Mesenchymal stem cell (in vitro differentiated cells and primary cell): Measurements from ENCODE around the gene MAPK13.
A peak's percentile ranks its signal among the peaks of the same experiment; 100 is the strongest.

ENCODE experiments used
- DNase-seq: peaks from one replicate; pipeline ENCODE4 v3.0.0-alpha.2; 2013
- H2AFZ ChIP-seq: one replicate; pipeline ENCODE4 v1.6.1; 2013; ENCODE audit warnings: low read depth, mild to moderate bottlenecking, control low read depth, inconsistent platforms, low read length, moderate library complexity
- H2AK5ac ChIP-seq: 2 replicates; pipeline ENCODE4 v1.6.1; 2013; ENCODE audit warnings: low read length, moderate library complexity, mild to moderate bottlenecking, inconsistent platforms; ENCODE audit not compliant: severe bottlenecking
- H2BK120ac ChIP-seq: one replicate; pipeline ENCODE4 v1.6.1; 2013; ENCODE audit warnings: low read depth, mild to moderate bottlenecking, inconsistent platforms, low read length, moderate library complexity
- H2BK12ac ChIP-seq, 2 experiments: one replicate each; pipeline ENCODE4 v1.6.1; 2013; ENCODE audit warnings: inconsistent platforms in 2 of 2, low read length in 2 of 2, mild to moderate bottlenecking in 2 of 2, moderate library complexity in 2 of 2, control low read depth in 1 of 2
- H2BK15ac ChIP-seq: one replicate; pipeline ENCODE4 v1.6.1; 2013; ENCODE audit warnings: mild to moderate bottlenecking, low read depth, inconsistent platforms; ENCODE audit not compliant: poor library complexity, severe bottlenecking
- H2BK5ac ChIP-seq: 2 replicates; pipeline ENCODE4 v1.6.1; 2013; ENCODE audit warnings: low read depth, mild to moderate bottlenecking, low read length, control low read depth, inconsistent platforms; ENCODE audit not compliant: poor library complexity, severe bottlenecking
- H3K14ac ChIP-seq, 2 experiments: one replicate each; pipeline ENCODE4 v1.6.1; 2013; ENCODE audit warnings: inconsistent platforms in 2 of 2, low read length in 2 of 2, control low read depth in 1 of 2, mild to moderate bottlenecking in 1 of 2, moderate library complexity in 1 of 2
- H3K18ac ChIP-seq, 2 experiments: one replicate each; pipeline ENCODE4 v1.6.1; 2013; ENCODE audit warnings: inconsistent platforms in 2 of 2, low read length in 2 of 2, control low read depth in 1 of 2, low read depth in 1 of 2, mild to moderate bottlenecking in 1 of 2
- H3K23ac ChIP-seq, 2 experiments: one replicate each; pipeline ENCODE4 v1.6.1; 2013; ENCODE audit warnings: inconsistent platforms in 2 of 2, low read length in 2 of 2, mild to moderate bottlenecking in 2 of 2, moderate library complexity in 2 of 2, control low read depth in 1 of 2
- H3K27ac ChIP-seq: 2 replicates; pipeline ENCODE4 v1.5.1; 2013; ENCODE audit warnings: mild to moderate bottlenecking, moderate library complexity, low read length, control low read depth, inconsistent platforms; ENCODE audit not compliant: poor library complexity, severe bottlenecking
- H3K27me3 ChIP-seq, 2 experiments: 2 replicates each; pipeline versions ENCODE4 v1.6.1 to v1.7.0; 2013; ENCODE audit warnings: low read length in 2 of 2, mild to moderate bottlenecking in 2 of 2, moderate library complexity in 2 of 2, control low read depth in 1 of 2, inconsistent platforms in 1 of 2; ENCODE audit not compliant: control insufficient read depth in 1 of 2, insufficient read depth in 1 of 2
- H3K36me3 ChIP-seq, 2 experiments: 2 replicates each; pipeline versions ENCODE4 v1.6.1 to v1.7.0; 2013; ENCODE audit warnings: low read length in 2 of 2, control low read depth in 1 of 2, inconsistent platforms in 1 of 2, low read depth in 1 of 2, mild to moderate bottlenecking in 1 of 2; ENCODE audit not compliant: insufficient read depth in 2 of 2, control insufficient read depth in 1 of 2
- H3K4ac ChIP-seq, 2 experiments: one replicate each; pipeline ENCODE4 v1.6.1; 2013; ENCODE audit warnings: inconsistent platforms in 2 of 2, low read length in 2 of 2, mild to moderate bottlenecking in 2 of 2, moderate library complexity in 2 of 2, control low read depth in 1 of 2, low read depth in 1 of 2
- H3K4me1 ChIP-seq: 2 replicates; pipeline ENCODE4 v1.6.1; 2013; ENCODE audit warnings: low read depth, low read length, control low read depth; ENCODE audit not compliant: control insufficient read depth, insufficient read depth
- H3K4me2 ChIP-seq: 2 replicates; pipeline ENCODE4 v1.6.1; 2013; ENCODE audit warnings: low read length, mild to moderate bottlenecking, inconsistent platforms; ENCODE audit not compliant: poor library complexity, severe bottlenecking
- H3K4me3 ChIP-seq, 2 experiments: 2 replicates each; pipeline versions ENCODE4 v1.5.1 to v1.7.0; 2013; ENCODE audit warnings: low read length in 2 of 2, mild to moderate bottlenecking in 2 of 2, control low read depth in 1 of 2, low read depth in 1 of 2; ENCODE audit not compliant: insufficient read depth in 1 of 2
- H3K79me1 ChIP-seq: replicated peaks from 2 replicates; pipeline ENCODE4 v1.6.1; 2013; ENCODE audit warnings: mild to moderate bottlenecking, control low read depth, low read length, inconsistent platforms; ENCODE audit not compliant: poor library complexity, severe bottlenecking
- H3K9ac ChIP-seq: 2 replicates; pipeline ENCODE4 v1.7.0; 2013; ENCODE audit warnings: mild to moderate bottlenecking, low read length, moderate library complexity
- H3K9me3 ChIP-seq: 2 replicates; pipeline ENCODE4 v1.7.0; 2013; ENCODE audit warnings: mild to moderate bottlenecking, low read length; ENCODE audit not compliant: control insufficient read depth
- H4K8ac ChIP-seq: one replicate; pipeline ENCODE4 v1.6.1; 2013; ENCODE audit warnings: inconsistent platforms, mild to moderate bottlenecking, low read length, moderate library complexity
- H4K91ac ChIP-seq: one replicate; pipeline ENCODE4 v1.6.1; 2013; ENCODE audit warnings: mild to moderate bottlenecking, low read length, inconsistent platforms
- WGBS: methylation state at CpG from one replicate; pipeline ENCODE4 v1.1.7; 2013; ENCODE audit warnings: mixed read lengths; 5-methylcytosine and 5-hydroxymethylcytosine counted together

The MAPK13 gene

GRCh38 chr6:36131511-36132245 is 1.4 kb downstream of the MAPK13 start:
- H3K4me3 ChIP-seq: peak overlapping the region in 1 of 2 experiments; percentile 85
- peak overlapping the region; percentile 66 to 94 for H3K4ac ChIP-seq
- H4K8ac ChIP-seq: peak overlapping the region; percentile 100
- H3K36me3 ChIP-seq: peaks cover 14 to 35% of the 10 kb centered on the region in 2 experiments
- no peaks in the 10 kb centered on the region for H3K9me3 ChIP-seq
- no peak overlapping the region for H3K27ac ChIP-seq
- peak overlapping the region; percentile 38 for H2BK15ac ChIP-seq
- WGBS: 1% methylated on average over 8 of the region's 8 CpGs
- H3K9ac ChIP-seq: peak overlapping the region; percentile 91
- H2BK12ac ChIP-seq: peak overlapping the region; percentile 90 to 98
- no peaks in the 10 kb centered on the region for H3K27me3 ChIP-seq
- H3K14ac ChIP-seq: no peak overlapping the region
- no peaks in the 10 kb centered on the region for H3K79me1 ChIP-seq
- H3K4me1 ChIP-seq: peaks cover 32% of the 10 kb centered on the region
- H3K23ac ChIP-seq: no peak overlapping the region
- peak overlapping the region; percentile 99 for H2BK120ac ChIP-seq
- DNase-seq: peak; percentile 97
- no peak overlapping the region for H2AFZ ChIP-seq
- H3K18ac ChIP-seq: peak overlapping the region; percentile 100
- H2AK5ac ChIP-seq: no peak overlapping the region
- no peak overlapping the region for H3K4me2 ChIP-seq
- peak overlapping the region; percentile 100 for H4K91ac ChIP-seq
- no peak overlapping the region for H2BK5ac ChIP-seq

DNA sequence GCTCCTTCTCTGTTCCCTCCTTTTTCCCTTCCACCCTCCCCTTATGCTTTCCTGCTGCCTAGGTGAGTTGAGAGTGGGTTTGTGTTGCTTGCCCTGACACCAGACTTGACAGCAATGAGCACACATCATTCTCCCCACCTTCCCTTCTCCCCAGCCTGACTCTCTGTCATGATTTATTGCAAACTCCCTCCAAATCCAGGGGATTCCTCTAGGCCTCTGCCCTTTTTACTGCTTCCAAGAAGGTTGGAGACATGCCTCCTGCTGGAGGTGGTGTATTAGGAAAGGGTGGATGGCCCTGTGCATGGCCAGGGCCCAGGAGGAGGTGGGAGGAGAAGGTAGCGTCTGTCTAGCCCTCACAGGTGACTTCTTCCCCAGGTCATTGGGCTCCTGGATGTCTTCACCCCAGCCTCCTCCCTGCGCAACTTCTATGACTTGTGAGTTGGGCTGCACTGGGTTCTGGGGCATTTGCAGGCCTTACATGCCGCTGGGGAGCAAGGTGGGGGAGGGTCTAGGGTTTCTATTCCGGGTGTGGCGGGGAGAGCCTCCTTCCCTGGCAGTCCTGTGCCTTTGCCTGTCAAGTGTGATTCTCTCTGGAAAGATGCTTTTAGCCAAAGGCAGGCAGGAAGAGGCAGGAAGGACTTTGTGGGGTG is 2.1 kb downstream of the MAPK13 start:
- Histone ChIP-seq H3K4me1 (peaks cover 28% of the 10 kb centered on the region), H2BK15ac (peak overlapping the region; percentile 38), H3K27me3 (no peaks in the 10 kb centered on the region), H3K14ac (peak overlapping the region in 1 of 2 experiments; percentile 85), H4K8ac (peak overlapping the region; percentile 16), H3K18ac (peak overlapping the region; percentile 56 to 96), H2BK120ac (peak overlapping the region; percentile 59), H3K4me3 (peak overlapping the region in 1 of 2 experiments; percentile 85), H2AK5ac (no peak overlapping the region), H4K91ac (peak overlapping the region; percentile 79), H2AFZ (no peak overlapping the region), H3K79me1 (no peaks in the 10 kb centered on the region), H3K27ac (no peak overlapping the region), H3K9ac (peak overlapping the region; percentile 91), H2BK5ac (no peak overlapping the region), H3K4me2 (no peak overlapping the region), H3K4ac (peak overlapping the region; percentile 66 to 94), H3K23ac (no peak overlapping the region), H3K36me3 (peaks cover 15 to 39% of the 10 kb centered on the region in 2 experiments), H3K9me3 (no peaks in the 10 kb centered on the region), H2BK12ac (peak overlapping the region; percentile 90 to 98)
- no peak for DNase-seq
- WGBS: 85% methylated on average over 4 of the region's 5 CpGs

GRCh38 chr6:36133148-36133547 is 2.8 kb downstream of the MAPK13 start:
- no peaks in the 10 kb centered on the region for H3K27me3 ChIP-seq
- H2BK15ac ChIP-seq: peak overlapping the region; percentile 1
- peak overlapping the region in 1 of 2 experiments; percentile 34 for H3K23ac ChIP-seq
- WGBS: 90% methylated on average over 4 of the region's 4 CpGs
- H3K9me3 ChIP-seq: no peaks in the 10 kb centered on the region
- H3K4me2 ChIP-seq: no peak overlapping the region
- peak overlapping the region; percentile 90 to 98 for H2BK12ac ChIP-seq
- H4K91ac ChIP-seq: peak overlapping the region; percentile 79
- no peaks in the 10 kb centered on the region for H3K79me1 ChIP-seq
- peak overlapping the region; percentile 66 to 94 for H3K4ac ChIP-seq
- no peak overlapping the region for H3K9ac ChIP-seq
- peak overlapping the region; percentile 71 for H2BK120ac ChIP-seq
- H2AFZ ChIP-seq: no peak overlapping the region
- peaks cover 16 to 42% of the 10 kb centered on the region in 2 experiments for H3K36me3 ChIP-seq
- no peak overlapping the region for H3K4me3 ChIP-seq
- no peak for DNase-seq
- H2AK5ac ChIP-seq: no peak overlapping the region
- H4K8ac ChIP-seq: peak overlapping the region; percentile 86
- peak overlapping the region; percentile 56 to 96 for H3K18ac ChIP-seq
- peaks cover 24% of the 10 kb centered on the region for H3K4me1 ChIP-seq
- H3K27ac ChIP-seq: no peak overlapping the region
- peak overlapping the region in 1 of 2 experiments; percentile 50 for H3K14ac ChIP-seq
- no peak overlapping the region for H2BK5ac ChIP-seq

- H3K14ac ChIP-seq: peak overlapping the region; percentile 13 to 62
- H3K79me1 ChIP-seq: no peaks in the 10 kb centered on the region
- peak overlapping the region; percentile 56 to 85 for H3K18ac ChIP-seq
- no peak overlapping the region for H3K4me2 ChIP-seq
- H2AFZ ChIP-seq: no peak overlapping the region
- no peak overlapping the region for H3K27ac ChIP-seq
- H3K9me3 ChIP-seq: no peaks in the 10 kb centered on the region
- no peak overlapping the region for H3K23ac ChIP-seq
- peak overlapping the region; percentile 3 for H2BK5ac ChIP-seq
- H3K36me3 ChIP-seq: peaks cover 24 to 50% of the 10 kb centered on the region in 2 experiments
- no peak overlapping the region for H2AK5ac ChIP-seq
- 95% methylated on average over 2 of the region's 4 CpGs for WGBS
- H3K4ac ChIP-seq: peak overlapping the region; percentile 74 to 79
- H3K4me3 ChIP-seq: no peak overlapping the region
- peak overlapping the region; percentile 89 to 98 for H2BK12ac ChIP-seq
- peak overlapping the region; percentile 97 for H2BK15ac ChIP-seq
- H3K27me3 ChIP-seq: no peaks in the 10 kb centered on the region
- no peak overlapping the region for H3K9ac ChIP-seq
- peaks cover 24% of the 10 kb centered on the region for H3K4me1 ChIP-seq
- no peak for DNase-seq
- peak overlapping the region; percentile 54 for H2BK120ac ChIP-seq
- peak overlapping the region; percentile 83 for H4K91ac ChIP-seq
- H4K8ac ChIP-seq: peak overlapping the region; percentile 89
Measured at GRCh38 chr6:36133912-36134311, 3.6 kb downstream of the MAPK13 start.
